Measurements from ENCODE around the gene CHST9.

Gene CHST9

GRCh38 chr18:26894426-26894825 is 290.7 kb downstream of the CHST9 start:
- DNase-seq (ENCODE audit: extremely low spot score, insufficient read length, low read depth) = no peak
- no peak for FAIRE-seq

- no peak for DNase-seq (ENCODE audit: extremely low spot score, insufficient read length, low read depth)
- no peak for FAIRE-seq
Observed at GRCh38 chr18:26893996-26894395, 291.1 kb downstream of the CHST9 start.

GRCh38 chr18:26888259-26888658 is 296.8 kb downstream of the CHST9 start:
- DNase-seq (ENCODE audit: extremely low spot score, insufficient read length, low read depth) = no peak
- no peak for FAIRE-seq

- FAIRE-seq = no peak
- no peak for DNase-seq (ENCODE audit: extremely low spot score, insufficient read length, low read depth)
Observed at GRCh38 chr18:26875040-26875654, 310.0 kb downstream of the CHST9 start.

- FAIRE-seq (no peak), DNase-seq (ENCODE audit: extremely low spot score, insufficient read length, low read depth) (no peak)
Observed at GRCh38 chr18:26874283-26874682, 310.8 kb downstream of the CHST9 start.

GRCh38 chr18:26869640-26870039 is 315.5 kb downstream of the CHST9 start:
- DNase-seq (ENCODE audit: extremely low spot score, insufficient read length, low read depth) = no peak
- FAIRE-seq = no peak

GRCh38 chr18:26868968-26869586 is 316.0 kb downstream of the CHST9 start:
- FAIRE-seq = no peak
- DNase-seq (ENCODE audit: extremely low spot score, insufficient read length, low read depth) = no peak

- DNase-seq (ENCODE audit: extremely low spot score, insufficient read length, low read depth) (no peak), FAIRE-seq (no peak)
Observed at GRCh38 chr18:26867471-26867870, 317.6 kb downstream of the CHST9 start.

GRCh38 chr18:26865557-26865956 is 319.6 kb downstream of the CHST9 start, which contains the start of gene AQP4:
Gene AQP4 (minus strand): TSS chr18:26865707. CDS start chr18:26865689, 18 bp downstream.
- no peak for DNase-seq (ENCODE audit: extremely low spot score, insufficient read length, low read depth)
- FAIRE-seq = no peak

GRCh38 chr18:26864658-26865057 is 320.4 kb downstream of the CHST9 start:
- DNase-seq (ENCODE audit: extremely low spot score, insufficient read length, low read depth) = no peak
- FAIRE-seq = no peak

GRCh38 chr18:26863921-26864497 is 321.1 kb downstream of the CHST9 start:
- no peak for FAIRE-seq
- DNase-seq (ENCODE audit: extremely low spot score, insufficient read length, low read depth) = no peak

- DNase-seq (ENCODE audit: extremely low spot score, insufficient read length, low read depth) (no peak), FAIRE-seq (no peak)
Observed at GRCh38 chr18:26863122-26863879, 321.8 kb downstream of the CHST9 start.

- no peak for FAIRE-seq
- DNase-seq (ENCODE audit: extremely low spot score, insufficient read length, low read depth) = no peak
Observed at GRCh38 chr18:26862084-26862483, 323.0 kb downstream of the CHST9 start.
